Activated CD4-positive, alpha-beta T cell treated with anti-CD3 and anti-CD28 coated beads for 36 hours (primary cell): ENCODE data around the gene RPL22. TPM values are rescaled to one million over a fixed set of nuclear protein-coding genes. Genes with fewer than 3 reads are reported as not detected.

Experiments used
- ATAC-seq: fragments of 200-7000 bp; cut with Tn5 transposase; one replicate; pipeline ENCODE4 v1.10.0; 2021; ENCODE audit warnings: mild to moderate bottlenecking, moderate library complexity
- CTCF ChIA-PET: fragments of 350-600 bp; sonication (Branson Sonifier 250); formaldehyde crosslinking; loops from one replicate; lab custom pipeline; 2021; ENCODE audit warnings: antibody characterized with exemption; lab: Charles Lee
- POLR2A ChIA-PET: fragments of 350-600 bp; sonication (Branson Sonifier 250); formaldehyde crosslinking; loops from one replicate; lab custom pipeline; 2021; ENCODE audit warnings: antibody characterized with exemption, inconsistent platforms; lab: Charles Lee
- DNase-seq: peaks from one replicate; pipeline ENCODE4 v3.0.0-alpha.2; 2020
- H3K27ac Mint-ChIP-seq: one replicate; pipeline ENCODE4 v1.8.0; 2021; ENCODE audit warnings: mixed read lengths
- H3K27me3 Mint-ChIP-seq: one replicate; pipeline ENCODE4 v1.8.0; 2021; ENCODE audit warnings: mixed read lengths
- H3K36me3 Mint-ChIP-seq: one replicate; pipeline ENCODE4 v1.8.0; 2021; ENCODE audit warnings: low read depth, mixed read lengths
- H3K4me1 Mint-ChIP-seq: one replicate; pipeline ENCODE4 v1.8.0; 2021; ENCODE audit warnings: mixed read lengths
- H3K4me3 Mint-ChIP-seq: one replicate; pipeline ENCODE4 v1.8.0; 2021; ENCODE audit warnings: mild to moderate bottlenecking, moderate library complexity, mixed read lengths
- H3K9me3 Mint-ChIP-seq: one replicate; pipeline ENCODE4 v1.8.0; 2021; ENCODE audit warnings: low read depth, mixed read lengths
- intact Hi-C, 2 experiments: fragments of 100-400 bp; cut with DNase I in 1 of 2; cut with micrococcal nuclease in 1 of 2; formaldehyde crosslinking; loops; one replicate each; pipeline versions ENCODE4 v1.14.2 to v1.15.1; 2022 to 2024; cut with DNase I, micrococcal nuclease
- total RNA-seq, 2 experiments: library from RNA; stranded (reverse); gene quantifications; one replicate each; pipeline ENCODE4 v1.2.3, GENCODE V29; 2021

The RPL22 gene
- total RNA-seq, 2 experiments from 2014 or later, result 392 to 475 TPM

- Mint-ChIP-seq H3K27me3 (peaks cover 36% of the 10 kb centered on the region), H3K27ac (no peak overlapping the region), H3K9me3 (no peaks in the 10 kb centered on the region), H3K36me3 (peaks cover 14% of the 10 kb centered on the region), H3K4me1 (peaks cover 36% of the 10 kb centered on the region), H3K4me3 (no peak overlapping the region)
- DNase-seq, result no peak
- no peak for ATAC-seq
- intact Hi-C loops, result no loop called here
- CTCF ChIA-PET, result interaction anchor here (0.7 to 0.9 kb wide), 2 partner anchors 82 to 128 kb away, joined by 3 read pairs; no protein-coding TSS in a partner anchor
- POLR2A ChIA-PET, result no interaction called here
These were observed 18.0 kb downstream of the RPL22 start for GRCh38 chr1:6181347-6181770.

DNA sequence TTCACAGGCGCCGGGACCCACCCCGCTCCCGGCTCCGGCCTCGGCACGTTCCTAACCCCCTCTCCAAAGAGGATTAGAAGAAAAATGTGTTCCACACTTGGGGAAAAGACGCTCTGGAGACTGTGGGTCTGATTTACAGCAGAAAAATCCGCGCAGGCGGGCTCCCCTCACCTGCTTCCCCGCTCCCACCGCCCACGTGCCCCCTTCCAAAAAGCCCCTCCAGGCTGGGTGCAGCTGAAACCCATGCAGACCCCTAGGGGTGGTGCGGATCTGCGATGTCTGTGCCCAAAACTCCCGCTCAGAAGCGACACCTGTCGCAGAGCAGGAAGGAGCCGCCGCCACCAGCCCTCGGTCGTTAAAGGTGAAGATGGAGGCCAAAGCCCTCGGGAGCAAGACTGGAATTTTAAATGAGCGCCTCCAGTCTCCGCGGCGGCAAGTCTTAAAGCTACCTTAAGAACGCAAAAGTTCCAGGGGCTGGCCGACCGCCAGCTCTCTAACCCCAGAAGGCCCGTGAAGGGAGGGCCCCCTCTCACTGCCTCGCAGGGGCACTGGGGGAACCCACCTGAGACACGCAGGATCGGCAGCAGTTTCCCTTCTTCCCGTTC lies 18.6 kb downstream of the RPL22 start:
- H3K4me3 Mint-ChIP-seq, result no peak overlapping the region
- intact Hi-C loops, result no loop called here

DNA sequence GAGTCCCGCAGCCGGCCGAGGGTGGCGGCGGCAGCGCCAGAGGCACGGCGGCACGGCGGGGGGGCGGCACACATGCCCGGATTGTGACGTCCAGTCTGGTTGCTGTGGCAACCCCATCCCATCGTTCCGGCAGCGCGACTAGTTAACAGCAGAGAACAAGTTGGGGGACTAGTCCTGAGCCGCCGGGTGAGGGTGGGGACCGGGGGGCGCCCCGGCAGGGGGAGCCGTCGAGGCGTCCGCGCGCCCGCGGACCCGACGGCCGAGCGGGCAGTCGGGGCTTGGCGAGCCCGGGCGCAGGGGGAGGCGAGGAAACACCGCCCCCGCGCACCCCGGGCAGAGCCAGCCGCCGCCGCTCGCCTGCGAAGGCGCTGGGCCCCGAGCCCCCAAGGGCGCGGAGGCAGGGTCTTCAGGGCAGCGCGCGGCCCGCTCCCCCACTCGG lies 19.1 kb downstream of the RPL22 start, which contains the start of gene CHD5:
Gene CHD5 (minus strand): TSS at position 54 of the 439 bp plus-strand sequence. CDS start 298 bp downstream, outside the sequence.
- Mint-ChIP-seq H3K4me1 (peaks cover 26% of the 10 kb centered on the region), H3K27ac (no peak within 1 kb of the TSS), H3K27me3 (peaks cover 36% of the 10 kb centered on the region), H3K9me3 (no peaks in the 10 kb centered on the region), H3K36me3 (peaks cover 8% of the 10 kb centered on the region), H3K4me3 (no peak within 1 kb of the TSS)
- ChIA-PET CTCF (interaction anchor here (0.7 kb wide), 1 partner anchor 323 kb away, joined by 3 read pairs; no protein-coding TSS in a partner anchor), POLR2A (no interaction called here)
- intact Hi-C loops, result no loop called here
- DNase-seq (peak; percentile 26), ATAC-seq (no peak)

More for the DNA sequence above, 18.6 kb downstream of the RPL22 start:
- POLR2A ChIA-PET, result no interaction called here
- Mint-ChIP-seq H3K9me3 (no peaks in the 10 kb centered on the region), H3K4me1 (peaks cover 32% of the 10 kb centered on the region), H3K27ac (no peak overlapping the region), H3K36me3 (peaks cover 10% of the 10 kb centered on the region), H3K27me3 (peaks cover 36% of the 10 kb centered on the region)
- DNase-seq (peak; percentile 29), ATAC-seq (no peak)
- CTCF ChIA-PET, result interaction anchor here (0.7 to 0.9 kb wide), 3 partner anchors 83 to 323 kb away, joined by 3 read pairs; no protein-coding TSS in a partner anchor

DNA sequence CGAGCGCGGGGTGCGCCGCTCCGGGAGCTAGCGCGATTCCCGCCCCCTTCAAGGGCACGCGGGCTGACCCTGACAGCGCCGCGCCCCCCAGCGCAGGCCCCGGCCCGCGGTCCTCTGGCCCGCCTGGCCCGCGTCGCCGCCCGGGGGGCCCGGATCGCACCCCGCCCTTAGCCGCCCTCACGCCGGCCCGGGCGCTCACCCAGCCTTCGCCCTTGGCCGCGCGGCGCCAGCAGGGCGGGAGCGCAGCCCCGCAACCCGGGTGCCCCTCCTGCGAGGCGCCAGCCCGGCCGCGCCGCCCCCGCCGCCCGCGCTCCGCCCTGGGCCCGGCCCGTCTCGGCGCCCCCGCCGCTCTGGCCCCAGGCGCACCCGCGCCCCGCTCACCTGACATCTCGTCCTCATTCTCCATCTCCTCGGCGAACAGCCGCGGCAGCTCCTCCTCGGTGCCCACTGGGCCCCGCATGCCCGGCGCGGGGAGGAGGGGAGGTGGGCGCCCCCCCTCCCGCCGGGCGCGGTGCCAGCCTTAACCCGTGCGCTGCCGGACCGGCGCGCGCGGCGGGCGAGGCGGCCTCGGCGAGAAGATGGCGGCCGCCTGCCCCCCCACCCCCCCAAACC lies 19.7 kb downstream of the RPL22 start:
- CTCF ChIA-PET, result no interaction called here
- no peak overlapping the region for H3K4me3 Mint-ChIP-seq
- peaks cover 5% of the 10 kb centered on the region for H3K36me3 Mint-ChIP-seq
- H3K27me3 Mint-ChIP-seq, result peaks cover 36% of the 10 kb centered on the region
- peaks cover 20% of the 10 kb centered on the region for H3K4me1 Mint-ChIP-seq
- no peak overlapping the region for H3K27ac Mint-ChIP-seq
- H3K9me3 Mint-ChIP-seq, result no peaks in the 10 kb centered on the region
- intact Hi-C loops, result no loop called here
- ATAC-seq (no peak), DNase-seq (no peak)
- POLR2A ChIA-PET, result no interaction called here

DNA sequence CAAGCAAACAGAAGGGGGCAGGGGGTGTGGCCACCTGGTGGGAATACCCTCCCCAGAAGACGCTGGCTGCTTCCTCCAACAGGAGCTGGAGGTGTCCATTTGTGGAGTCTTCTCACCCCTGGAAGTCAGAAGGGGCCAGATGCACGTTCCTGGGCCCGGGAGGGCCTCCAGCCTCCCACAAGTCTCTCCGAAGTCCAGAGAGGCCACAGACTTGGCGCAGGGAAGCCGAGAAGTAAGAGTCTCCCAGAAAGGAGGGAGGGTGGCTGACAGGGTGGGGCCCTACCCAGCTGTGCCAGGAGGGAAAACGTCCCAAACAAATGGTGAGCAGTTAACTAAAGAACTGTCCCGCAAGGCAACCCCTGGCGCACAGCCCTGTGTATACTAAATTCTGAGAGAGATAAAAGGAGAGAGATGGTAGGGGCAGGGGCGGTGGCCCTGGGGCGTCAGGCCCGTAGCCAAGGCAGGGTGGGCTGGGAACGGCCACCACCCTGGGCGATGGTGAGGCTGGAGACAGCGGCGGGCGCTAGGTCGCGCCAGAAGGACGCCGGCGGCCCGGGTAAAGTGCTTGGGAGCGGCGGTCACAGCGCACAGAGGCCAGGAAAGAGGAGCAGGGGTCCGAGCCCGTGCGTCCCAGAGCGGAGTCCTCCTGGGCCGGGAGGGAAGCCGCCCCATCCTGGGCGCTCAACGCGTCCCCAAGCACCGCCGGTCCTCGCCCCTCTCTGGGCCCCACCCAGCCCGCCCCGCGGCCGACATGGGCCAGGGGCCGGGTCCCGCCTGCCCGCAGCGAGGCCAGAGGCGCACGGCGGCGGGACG lies 20.4 kb downstream of the RPL22 start:
- Mint-ChIP-seq H3K4me1 (peaks cover 14% of the 10 kb centered on the region), H3K27me3 (peaks cover 36% of the 10 kb centered on the region), H3K27ac (no peak overlapping the region), H3K9me3 (no peaks in the 10 kb centered on the region), H3K4me3 (no peak overlapping the region), H3K36me3 (no peaks in the 10 kb centered on the region)
- ATAC-seq (no peak), DNase-seq (no peak)
- ChIA-PET CTCF (interaction anchor here (0.6 kb wide), 1 partner anchor 438 kb away, joined by 4 read pairs; no protein-coding TSS in a partner anchor), POLR2A (no interaction called here)
- intact Hi-C loops, result no loop called here

GRCh38 chr1:6177681-6178380 lies 21.6 kb downstream of the RPL22 start:
- CTCF ChIA-PET, result interaction anchor here (0.7 kb wide), 1 partner anchor 69 kb away, joined by 4 read pairs; no protein-coding TSS in a partner anchor
- intact Hi-C loops, result no loop called here
- DNase-seq (no peak), ATAC-seq (no peak)
- Mint-ChIP-seq H3K4me3 (no peak overlapping the region), H3K36me3 (no peaks in the 10 kb centered on the region), H3K9me3 (no peaks in the 10 kb centered on the region), H3K27ac (no peak overlapping the region), H3K27me3 (peaks cover 36% of the 10 kb centered on the region), H3K4me1 (peaks cover 14% of the 10 kb centered on the region)
- POLR2A ChIA-PET, result no interaction called here

- POLR2A ChIA-PET, result no interaction called here
These were observed 22.6 kb downstream of the RPL22 start for GRCh38 chr1:6176779-6177178.

GRCh38 chr1:6175411-6175828 lies 24.0 kb downstream of the RPL22 start:
- intact Hi-C loops, result no loop called here
- Mint-ChIP-seq H3K27ac (no peak overlapping the region), H3K27me3 (peaks cover 27% of the 10 kb centered on the region), H3K9me3 (no peaks in the 10 kb centered on the region), H3K36me3 (no peaks in the 10 kb centered on the region), H3K4me3 (no peak overlapping the region), H3K4me1 (peaks cover 3% of the 10 kb centered on the region)
- ChIA-PET CTCF (no interaction called here), POLR2A (no interaction called here)
- no peak for ATAC-seq
- no peak for DNase-seq

More at GRCh38 chr1:6176779-6177178, 22.6 kb downstream of the RPL22 start:
- DNase-seq (no peak), ATAC-seq (no peak)
- no peak overlapping the region for H3K27ac Mint-ChIP-seq
- H3K27me3 Mint-ChIP-seq, result peaks cover 37% of the 10 kb centered on the region
- no peak overlapping the region for H3K4me3 Mint-ChIP-seq
- no peaks in the 10 kb centered on the region for H3K36me3 Mint-ChIP-seq
- CTCF ChIA-PET, result interaction anchor here (0.7 kb wide), 1 partner anchor 70 kb away, joined by 4 read pairs; no protein-coding TSS in a partner anchor
- H3K4me1 Mint-ChIP-seq, result peaks cover 14% of the 10 kb centered on the region
- intact Hi-C loops, result no loop called here
- no peaks in the 10 kb centered on the region for H3K9me3 Mint-ChIP-seq

DNA sequence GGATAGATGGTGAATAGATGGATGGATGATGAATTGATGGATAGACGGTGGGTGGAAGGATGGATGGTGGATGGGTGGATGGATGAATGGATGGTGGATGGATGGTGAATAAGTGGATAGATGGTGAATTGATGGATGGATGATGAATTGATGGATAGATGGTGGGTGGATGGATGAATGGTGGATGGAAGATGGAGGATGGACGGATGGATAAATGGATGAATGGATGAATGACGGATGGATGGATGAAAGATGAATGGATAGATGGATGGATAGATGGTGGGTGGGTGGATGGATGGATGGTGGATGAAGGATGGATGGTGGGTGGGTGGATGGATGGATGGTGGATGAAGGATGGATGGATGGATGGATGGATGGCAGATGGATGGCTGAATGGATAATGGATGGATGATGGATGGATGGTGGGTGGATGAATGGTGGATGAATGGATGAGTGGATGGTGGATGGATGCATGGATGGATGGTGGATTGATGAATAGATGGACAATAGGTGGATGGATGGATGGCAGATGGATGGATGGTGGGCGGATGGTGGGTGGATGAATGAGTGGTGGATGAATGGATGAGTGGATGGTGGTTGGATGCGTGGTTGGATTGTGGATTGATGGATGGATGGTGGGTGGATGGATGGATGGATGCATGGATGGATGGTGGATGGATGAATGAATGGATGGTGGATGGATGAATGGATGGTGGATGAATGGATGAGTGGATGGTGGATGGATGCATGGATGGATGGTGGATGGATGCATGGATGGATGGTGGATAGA lies 24.6 kb downstream of the RPL22 start:
- ChIA-PET CTCF (no interaction called here), POLR2A (no interaction called here)
- Mint-ChIP-seq H3K27me3 (peaks cover 27% of the 10 kb centered on the region), H3K4me3 (no peak overlapping the region), H3K4me1 (peaks cover 3% of the 10 kb centered on the region), H3K36me3 (no peaks in the 10 kb centered on the region), H3K9me3 (no peaks in the 10 kb centered on the region), H3K27ac (no peak overlapping the region)
- no peak for ATAC-seq
- no peak for DNase-seq
- intact Hi-C loops, result no loop called here

GRCh38 chr1:6172549-6172948 lies 26.8 kb downstream of the RPL22 start:
- Mint-ChIP-seq H3K27me3 (peaks cover 14% of the 10 kb centered on the region), H3K4me3 (no peak overlapping the region), H3K36me3 (no peaks in the 10 kb centered on the region), H3K4me1 (no peaks in the 10 kb centered on the region), H3K9me3 (no peaks in the 10 kb centered on the region), H3K27ac (no peak overlapping the region)
- DNase-seq (no peak), ATAC-seq (no peak)
- POLR2A ChIA-PET, result no interaction called here
- CTCF ChIA-PET, result no interaction called here
- intact Hi-C loops, result no loop called here
